HEK293 (cell line): ENCODE measurements around the gene STAP1.
A peak's percentile ranks its signal among the peaks of the same experiment; 100 is the strongest.

Source experiments
- AEBP2 ChIP-seq: fragments of 450-650 bp; formaldehyde crosslinking; IDR thresholded peaks from 2 replicates; pipeline ENCODE4 v1.5.1; 2016; ENCODE audit warnings: missing biosample characterization, missing genetic modification characterization, borderline replicate concordance
- GLIS1 ChIP-seq: fragments of 450-650 bp; formaldehyde crosslinking; IDR thresholded peaks from 2 replicates; pipeline ENCODE4 v1.5.1; 2016; ENCODE audit warnings: missing biosample characterization, missing genetic modification characterization
- KLF16 ChIP-seq: fragments of 450-650 bp; formaldehyde crosslinking; IDR thresholded peaks from 2 replicates; pipeline ENCODE4 v1.5.1; 2017; ENCODE audit warnings: missing biosample characterization, missing genetic modification characterization
- PRDM1 ChIP-seq: fragments of 450-650 bp; formaldehyde crosslinking; IDR thresholded peaks from 2 replicates; pipeline ENCODE4; 2016; ENCODE audit warnings: missing biosample characterization, missing genetic modification characterization
- PRDM10 ChIP-seq: fragments of 450-650 bp; formaldehyde crosslinking; IDR thresholded peaks from 2 replicates; pipeline ENCODE4 v1.5.1; 2016; ENCODE audit warnings: missing biosample characterization, missing genetic modification characterization
- SP2 ChIP-seq: fragments of 450-650 bp; formaldehyde crosslinking; IDR thresholded peaks from 2 replicates; pipeline ENCODE4 v1.5.1; 2016; ENCODE audit warnings: missing biosample characterization, missing genetic modification characterization
- TSHZ1 ChIP-seq: fragments of 450-650 bp; formaldehyde crosslinking; IDR thresholded peaks from 2 replicates; pipeline ENCODE4 v1.5.1; 2016; ENCODE audit warnings: missing biosample characterization, missing genetic modification characterization, borderline replicate concordance
- ZBTB17 ChIP-seq: fragments of 450-650 bp; formaldehyde crosslinking; IDR thresholded peaks from 2 replicates; pipeline ENCODE4 v1.5.1; 2016; ENCODE audit warnings: missing biosample characterization, missing genetic modification characterization
- ZBTB26 ChIP-seq: fragments of 450-650 bp; formaldehyde crosslinking; optimal IDR thresholded peaks from 2 replicates; pipeline ENCODE3; 2016; ENCODE audit warnings: missing biosample characterization, mild to moderate bottlenecking, missing genetic modification characterization
- ZFP37 ChIP-seq: fragments of 450-650 bp; formaldehyde crosslinking; IDR thresholded peaks from 2 replicates; pipeline ENCODE4 v1.5.1; 2016; ENCODE audit warnings: missing biosample characterization, missing genetic modification characterization
- ZNF133 ChIP-seq: fragments of 450-650 bp; formaldehyde crosslinking; IDR thresholded peaks from 2 replicates; pipeline ENCODE4 v1.5.1; 2016; ENCODE audit warnings: missing biosample characterization, missing genetic modification characterization
- ZNF148 ChIP-seq: fragments of 450-650 bp; formaldehyde crosslinking; IDR thresholded peaks from 2 replicates; pipeline ENCODE4 v1.5.0; 2017; ENCODE audit warnings: missing biosample characterization, missing genetic modification characterization, borderline replicate concordance
- ZNF16 ChIP-seq: fragments of 450-650 bp; formaldehyde crosslinking; IDR thresholded peaks from 2 replicates; pipeline ENCODE4 v1.5.1; 2016; ENCODE audit warnings: low read depth, missing biosample characterization, missing genetic modification characterization
- ZNF2 ChIP-seq: fragments of 450-650 bp; formaldehyde crosslinking; IDR thresholded peaks from 2 replicates; pipeline ENCODE4 v1.5.1; 2016; ENCODE audit warnings: missing biosample characterization, missing genetic modification characterization
- ZNF274 ChIP-seq, 2 experiments: fragments of 200-500 bp in 1 of 2; fragments of 450-650 bp in 1 of 2; sonication (Bioruptor generic) in 1 of 2; formaldehyde crosslinking in 1 of 2; IDR thresholded peaks; 2 replicates each; pipeline versions ENCODE4 v1.5.1 to v1.6.1; 2014 to 2016; ENCODE audit warnings: borderline replicate concordance in 1 of 2, inconsistent platforms in 1 of 2, low read length in 1 of 2, missing biosample characterization in 1 of 2, missing genetic modification characterization in 1 of 2
- ZNF530 ChIP-seq: fragments of 450-650 bp; formaldehyde crosslinking; IDR thresholded peaks from 2 replicates; pipeline ENCODE4 v1.5.1; 2016; ENCODE audit warnings: low read depth, missing biosample characterization, missing genetic modification characterization
- ZNF600 ChIP-seq: fragments of 450-650 bp; formaldehyde crosslinking; IDR thresholded peaks from 2 replicates; pipeline ENCODE4 v1.5.1; 2016; ENCODE audit warnings: missing biosample characterization, missing genetic modification characterization
- ZNF629 ChIP-seq: fragments of 450-650 bp; formaldehyde crosslinking; IDR thresholded peaks from 2 replicates; pipeline ENCODE4 v1.5.1; 2017; ENCODE audit warnings: missing biosample characterization, missing genetic modification characterization
- ZNF639 ChIP-seq: fragments of 450-650 bp; formaldehyde crosslinking; IDR thresholded peaks from 2 replicates; pipeline ENCODE4 v1.5.1; 2016; ENCODE audit warnings: missing biosample characterization, missing genetic modification characterization
- ZNF701 ChIP-seq: fragments of 450-650 bp; formaldehyde crosslinking; IDR thresholded peaks from 2 replicates; pipeline ENCODE4 v1.5.1; 2016; ENCODE audit warnings: missing biosample characterization, missing genetic modification characterization
- ZNF768 ChIP-seq: fragments of 450-650 bp; formaldehyde crosslinking; IDR thresholded peaks from 2 replicates; pipeline ENCODE4 v1.5.1; 2018; ENCODE audit warnings: missing biosample characterization, mild to moderate bottlenecking, missing genetic modification characterization
- ZNF843 ChIP-seq: fragments of 450-650 bp; formaldehyde crosslinking; IDR thresholded peaks from 2 replicates; pipeline ENCODE4 v1.5.1; 2016; ENCODE audit warnings: missing biosample characterization, missing genetic modification characterization
- ZSCAN4 ChIP-seq: fragments of 450-650 bp; formaldehyde crosslinking; IDR thresholded peaks from 2 replicates; pipeline ENCODE4 v1.5.1; 2017; ENCODE audit warnings: missing biosample characterization, missing genetic modification characterization

STAP1 gene

GRCh38 chr4:67545199-67546003, 13.1 kb upstream of the STAP1 start, which contains the start of gene CENPC (continued):
- peak; percentile 69 for TF ChIP-seq ZBTB26
- peak; percentile 51; the same call in 1 of the 2 replicates for TF ChIP-seq ZNF2 (tag by site-specific recombination)
- TF ChIP-seq SP2 (tag by site-specific recombination), result peak; percentile 85
- TF ChIP-seq AEBP2 (tag by site-specific recombination), result no peak
- TF ChIP-seq ZNF843 (tag by site-specific recombination), result 0 out of 2 replicates have a peak, but pooled peaks have one; percentile 24
- peak; percentile 65 for TF ChIP-seq ZNF600
- no peak for TF ChIP-seq ZNF16 (tag by site-specific recombination)
- TF ChIP-seq ZBTB17 (tag by site-specific recombination), result peak; percentile 60
- TF ChIP-seq ZNF530, result no peak
- no peak for TF ChIP-seq ZNF133 (tag by site-specific recombination)
- TF ChIP-seq PRDM10 (tag by site-specific recombination), result peak; percentile 92
- no peak for TF ChIP-seq PRDM1 (tag by site-specific recombination)
- no peak for TF ChIP-seq ZNF701 (tag by site-specific recombination)
- TF ChIP-seq ZNF629 (tag by site-specific recombination), result peak; percentile 17; the same call in 1 of the 2 replicates
- TF ChIP-seq ZNF274 (IDR thresholded peaks at IDR 0.05; ENCODE audit: low read length), result no peak
- TF ChIP-seq ZNF274 (tag by site-specific recombination; IDR thresholded peaks at IDR 0.05; ENCODE audit: borderline replicate concordance), result no peak
- TF ChIP-seq ZSCAN4, result no peak
- no peak for TF ChIP-seq ZNF148 (tag by site-specific recombination)
- no peak for TF ChIP-seq GLIS1 (tag by site-specific recombination)
- no peak for TF ChIP-seq KLF16
- no peak for TF ChIP-seq TSHZ1 (tag by site-specific recombination)
- 0 out of 2 replicates have a peak, but pooled peaks have one; percentile 30 for TF ChIP-seq ZFP37 (tag by site-specific recombination)
- TF ChIP-seq ZNF768 (tag by site-specific recombination), result no peak
- no peak for TF ChIP-seq ZNF639 (tag by site-specific recombination)
